GM19025 (cell line): Measurements from ENCODE around the gene RFC2.
A peak's percentile ranks its signal among the peaks of the same experiment; 100 is the strongest.

Experiments
- ATAC-seq: cut with Tn5 transposase; IDR thresholded peaks from one replicate; pipeline ENCODE4 v1.9.1; 2021; ENCODE audit warnings: mild to moderate bottlenecking, low read depth, moderate library complexity; ENCODE audit not compliant: unreplicated experiment

Gene RFC2

GRCh38 chr7:74254129-74254857 is at the start of gene RFC2:
Gene RFC2 (minus strand): TSS chr7:74254399. CDS start chr7:74254383, 16 bp downstream.
- peak; percentile 89 for ATAC-seq

GRCh38 chr7:74302745-74303221 is 48.6 kb upstream of the RFC2 start:
- ATAC-seq = no peak

GRCh38 chr7:74300926-74301325 is 46.7 kb upstream of the RFC2 start:
- no peak for ATAC-seq

- no peak for ATAC-seq
These were observed 45.2 kb upstream of the RFC2 start for GRCh38 chr7:74299401-74299800.

- ATAC-seq = no peak
These were observed 43.5 kb upstream of the RFC2 start for GRCh38 chr7:74297516-74298233.

GRCh38 chr7:74294191-74294998 is 40.2 kb upstream of the RFC2 start:
- ATAC-seq = no peak

- no peak for ATAC-seq
These were observed 39.3 kb upstream of the RFC2 start for GRCh38 chr7:74293577-74293908.

GRCh38 chr7:74292757-74293576 is 38.8 kb upstream of the RFC2 start:
- no peak for ATAC-seq

- no peak for ATAC-seq
These were observed 37.3 kb upstream of the RFC2 start for GRCh38 chr7:74291535-74291934.

- no peak for ATAC-seq
These were observed 36.8 kb upstream of the RFC2 start for GRCh38 chr7:74290981-74291441.

- ATAC-seq = no peak
These were observed 36.4 kb upstream of the RFC2 start for GRCh38 chr7:74290553-74290950.

GRCh38 chr7:74289659-74290552 is 35.7 kb upstream of the RFC2 start:
- ATAC-seq = no peak

- ATAC-seq = no peak
These were observed 34.9 kb upstream of the RFC2 start, which contains the start of gene CLIP2 for GRCh38 chr7:74289018-74289658. Gene CLIP2 (plus strand): TSS chr7:74289407. CDS start chr7:74317547, 28,140 bp downstream.

- ATAC-seq = no peak
These were observed 34.1 kb upstream of the RFC2 start for GRCh38 chr7:74288034-74288881.

- ATAC-seq = no peak
These were observed 33.3 kb upstream of the RFC2 start for GRCh38 chr7:74287303-74288033.

GRCh38 chr7:74286131-74286530 is 31.9 kb upstream of the RFC2 start:
- no peak for ATAC-seq

- peak; percentile 51 for ATAC-seq
These were observed 30.6 kb upstream of the RFC2 start for GRCh38 chr7:74284781-74285259.
